Glomerular endothelial cell (primary cell): ENCODE results near the gene JAKMIP1. TPM values are rescaled to one million over a fixed set of nuclear protein-coding genes. Genes with fewer than 3 reads are reported as not detected.

Experiments
- DNase-seq: peaks from one replicate; pipeline ENCODE4 v3.0.0-alpha.2; 2011; ENCODE audit warnings: low read depth, low spot score; ENCODE audit errors: extremely low read depth
- total RNA-seq: library from RNA; depleted of rRNA; stranded (reverse); fragments of >200 nt; gene quantifications from 2 replicates; pipeline ENCODE4 v1.2.3, GENCODE V29; 2015

Gene JAKMIP1
- total RNA-seq, 1 donor from 2014 or later, result not detected

GRCh38 chr4:6049278-6049677 is 151.1 kb downstream of the JAKMIP1 start:
- no peak for DNase-seq

GRCh38 chr4:6048537-6048936 is 151.8 kb downstream of the JAKMIP1 start:
- no peak for DNase-seq

DNA sequence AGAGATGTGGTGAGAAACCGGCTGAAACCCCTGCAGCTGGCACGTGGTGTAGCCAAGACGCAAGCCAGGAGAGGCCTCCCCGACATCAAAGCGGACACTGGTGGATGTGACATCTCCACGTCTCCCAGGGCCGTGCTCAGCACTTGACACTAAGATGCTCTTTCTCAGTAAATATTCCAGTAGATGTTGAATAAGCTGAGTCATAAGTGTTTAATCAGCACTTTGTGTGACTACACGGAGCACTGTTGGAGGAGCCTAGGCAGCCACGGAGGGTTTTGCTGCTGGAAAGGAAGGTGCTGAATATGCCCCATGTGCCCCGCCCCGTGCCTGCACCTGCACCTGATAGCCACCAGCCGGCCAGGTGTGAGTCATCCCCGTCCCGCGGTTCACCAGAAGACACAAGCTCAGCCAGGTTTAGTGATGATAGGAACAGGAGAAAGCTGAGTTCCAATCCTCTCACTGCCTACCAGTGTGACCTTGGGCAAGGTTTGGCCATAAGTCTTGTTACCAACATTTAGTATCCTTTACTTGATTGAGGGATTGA is 153.1 kb downstream of the JAKMIP1 start:
- DNase-seq, result no peak

DNA sequence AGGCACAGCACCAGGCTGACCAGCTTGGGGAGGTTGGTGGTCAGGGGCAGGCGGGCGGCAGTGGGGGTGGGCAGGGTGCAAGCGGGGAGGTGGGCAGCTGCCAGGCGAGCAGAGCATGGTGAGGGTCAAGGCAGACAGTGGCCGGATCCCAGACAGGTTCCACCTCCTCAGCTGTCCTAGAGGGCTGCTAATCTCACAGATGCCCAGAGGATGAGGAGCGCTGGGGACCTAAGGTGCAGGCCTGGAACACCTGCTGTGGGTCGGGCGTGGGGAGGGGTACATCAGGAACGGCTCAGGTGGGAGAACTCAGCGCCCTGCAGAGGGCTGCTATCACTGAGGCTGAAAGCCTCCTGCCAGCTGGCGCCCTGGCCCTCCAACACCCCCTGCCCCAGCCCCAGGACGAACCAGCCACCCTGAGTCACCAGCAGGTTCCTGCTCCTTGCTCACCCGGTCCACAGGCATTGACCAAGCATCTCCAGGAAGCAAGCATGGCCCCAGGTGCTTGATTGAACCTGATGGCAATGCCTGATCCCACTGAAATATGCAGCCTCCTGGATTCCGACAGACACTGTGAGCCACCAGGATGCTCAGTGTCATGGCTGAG is 153.7 kb downstream of the JAKMIP1 start:
- no peak for DNase-seq

GRCh38 chr4:6044805-6045204 is 155.5 kb downstream of the JAKMIP1 start:
- no peak for DNase-seq

DNA sequence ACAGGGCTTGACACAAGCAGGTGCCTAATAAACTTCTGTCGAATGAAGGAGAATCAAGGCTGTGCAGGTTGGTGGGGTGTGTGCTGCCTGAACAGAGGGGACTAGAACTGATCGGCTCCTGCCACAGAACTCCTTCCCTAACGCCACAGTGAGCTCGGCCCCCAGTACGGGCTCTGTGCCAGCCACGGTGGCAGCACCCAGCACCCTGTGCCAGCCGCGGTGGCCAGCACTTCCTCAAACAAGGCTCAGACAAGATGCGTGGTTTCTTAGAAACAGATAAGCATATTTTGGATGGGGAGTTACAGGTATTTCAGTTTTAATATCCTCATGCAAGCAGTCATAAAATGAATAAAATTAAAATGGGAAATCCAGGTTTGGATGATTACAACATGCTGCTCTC is 156.1 kb downstream of the JAKMIP1 start:
- DNase-seq, result no peak

DNA sequence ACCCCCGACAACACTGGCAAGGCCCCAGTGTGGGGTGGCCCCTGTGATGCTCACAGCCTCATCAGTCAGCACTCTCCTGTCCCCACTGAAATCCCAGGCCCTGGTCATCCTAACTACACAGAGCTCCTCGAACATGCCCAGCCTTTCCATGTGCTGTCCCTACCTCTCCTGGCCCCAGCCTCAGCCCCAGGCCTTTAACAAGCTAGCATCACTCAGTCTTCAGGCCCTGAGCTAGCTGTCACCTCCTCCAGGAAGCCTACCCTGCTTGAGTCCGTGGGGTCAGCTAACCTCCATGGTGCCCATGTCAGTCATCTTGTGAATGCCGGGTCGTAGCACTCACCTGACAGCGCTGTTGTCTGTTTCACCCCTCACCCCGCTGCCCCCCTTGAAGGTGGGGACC is 156.5 kb downstream of the JAKMIP1 start:
- DNase-seq, result no peak

GRCh38 chr4:6043188-6043587 is 157.2 kb downstream of the JAKMIP1 start:
- DNase-seq, result no peak

GRCh38 chr4:6042293-6043063 is 157.9 kb downstream of the JAKMIP1 start:
- no peak for DNase-seq

- no peak for DNase-seq
Observed at GRCh38 chr4:6041800-6042199, 158.5 kb downstream of the JAKMIP1 start.

- DNase-seq, result no peak
Observed at GRCh38 chr4:6038711-6039110, 161.6 kb downstream of the JAKMIP1 start.

DNA sequence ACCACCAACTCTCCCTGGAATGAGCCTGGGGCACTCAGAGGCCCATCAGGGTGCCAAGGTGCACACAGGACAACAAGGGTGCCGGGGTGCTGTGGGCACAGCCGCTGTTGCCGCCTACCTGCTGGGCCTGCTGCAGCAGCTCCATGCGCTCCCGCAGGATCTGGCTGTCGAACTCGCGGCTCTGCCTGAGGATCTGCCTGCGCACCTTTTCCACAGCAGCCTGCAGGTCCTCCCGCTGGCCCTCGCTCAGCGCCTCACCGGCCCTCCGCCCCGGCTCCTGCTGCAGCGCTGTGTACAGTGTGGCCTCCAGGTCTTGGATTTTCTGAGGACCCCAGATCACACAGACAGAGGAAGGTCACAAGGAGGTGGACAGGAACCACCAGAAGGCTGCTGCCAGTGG is 164.6 kb downstream of the JAKMIP1 start:
- no peak for DNase-seq

DNA sequence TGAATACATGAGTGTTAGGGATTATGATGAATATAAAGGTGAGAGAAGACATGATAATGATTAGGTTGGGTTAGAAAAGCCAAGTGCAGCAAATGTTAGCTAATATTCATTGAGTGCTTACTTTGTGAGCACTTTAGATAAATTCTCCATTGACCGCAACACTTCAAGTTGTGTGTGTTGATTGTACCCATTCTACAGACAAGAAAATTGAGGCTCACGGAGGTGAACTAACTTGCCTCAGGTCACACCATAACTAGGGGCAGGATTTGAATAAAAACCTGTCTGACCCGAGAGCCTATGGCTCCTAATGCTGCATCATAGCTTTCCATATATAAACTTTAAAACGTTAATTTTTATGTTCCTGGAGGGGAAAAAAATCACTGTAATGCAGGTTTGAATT is 167.0 kb downstream of the JAKMIP1 start:
- no peak for DNase-seq

GRCh38 chr4:6032249-6033244 is 167.8 kb downstream of the JAKMIP1 start:
- no peak for DNase-seq

GRCh38 chr4:6031846-6032245 is 168.5 kb downstream of the JAKMIP1 start:
- no peak for DNase-seq

GRCh38 chr4:6030679-6031078 is 169.7 kb downstream of the JAKMIP1 start:
- no peak for DNase-seq

GRCh38 chr4:6029254-6029653 is 171.1 kb downstream of the JAKMIP1 start:
- no peak for DNase-seq

GRCh38 chr4:6028168-6028567 is 172.2 kb downstream of the JAKMIP1 start:
- DNase-seq, result no peak

DNA sequence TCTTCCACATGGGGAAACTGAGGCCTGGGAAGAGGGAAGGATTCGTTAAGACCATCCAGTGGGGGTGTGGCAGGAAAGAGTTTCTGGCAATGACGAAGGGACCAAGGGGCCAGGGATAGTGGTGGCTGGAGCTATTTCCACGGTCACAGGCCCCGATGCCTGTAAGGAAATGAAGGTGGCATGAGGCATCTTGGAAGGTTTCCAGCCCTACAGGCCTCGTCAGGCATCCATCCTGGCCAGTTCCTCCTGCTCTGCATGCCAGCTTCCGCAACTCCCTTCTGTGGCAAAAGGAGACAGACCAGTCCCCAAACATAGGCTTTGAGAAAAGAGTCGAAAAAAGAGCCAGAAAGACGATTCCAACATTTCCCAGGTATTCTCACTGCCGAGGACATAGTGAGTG is 173.0 kb downstream of the JAKMIP1 start:
- DNase-seq, result no peak

- DNase-seq, result no peak
Observed at GRCh38 chr4:6024313-6024960, 175.9 kb downstream of the JAKMIP1 start.

- no peak for DNase-seq
Observed at GRCh38 chr4:6023731-6024130, 176.6 kb downstream of the JAKMIP1 start.
